Thoracic aorta (tissue), 2 donors: ENCODE results near the gene ACAA2. TPM values are rescaled to one million over a fixed set of nuclear protein-coding genes. Genes with fewer than 3 reads are reported as not detected.

Source experiments
- ATAC-seq: fragments of 150-250 bp; one replicate; pipeline ENCODE4 v1.8.0; 2017; ENCODE audit warnings: low read depth; ENCODE audit not compliant: insufficient number of reproducible peaks, low FRiP score
- DNase-seq: peaks from one replicate; pipeline ENCODE4 v3.0.0-alpha.2; 2020; ENCODE audit warnings: low spot score
- H3K27ac ChIP-seq, 2 donors: fragments of 200-600 bp; sonication (generic); 1 replicate in 1 of 2; 2 replicates in 1 of 2; pipeline ENCODE4 v1.5.1; 2016; ENCODE audit warnings: mild to moderate bottlenecking in 2 of 2, moderate library complexity in 2 of 2
- H3K27me3 ChIP-seq: fragments of 200-600 bp; sonication (generic); replicated peaks from 2 replicates; pipeline ENCODE4 v1.6.0; 2016; ENCODE audit warnings: mild to moderate bottlenecking; ENCODE audit not compliant: insufficient read depth
- H3K36me3 ChIP-seq: fragments of 200-600 bp; sonication (generic); one replicate; pipeline ENCODE4 v1.5.1; 2016
- H3K4me1 ChIP-seq, 2 donors: fragments of 200-600 bp; sonication (generic); 1 replicate in 1 of 2; 2 replicates in 1 of 2; pipeline versions ENCODE4 v1.5.1 to v1.6.0; 2016; ENCODE audit warnings: low read depth in 2 of 2, mild to moderate bottlenecking in 1 of 2; ENCODE audit not compliant: control insufficient read depth in 1 of 2
- H3K4me3 ChIP-seq: fragments of 200-600 bp; sonication (generic); 2 replicates; pipeline ENCODE4 v1.5.1; 2016; ENCODE audit warnings: mild to moderate bottlenecking
- H3K9me3 ChIP-seq: fragments of 200-600 bp; sonication (generic); 2 replicates; pipeline ENCODE4 v1.5.1; 2016
- CTCF ChIP-seq: fragments of 200-600 bp; sonication (generic); IDR thresholded peaks from one replicate; pipeline ENCODE4 v1.5.1; 2019; ENCODE audit warnings: antibody characterized with exemption
- total RNA-seq, 2 donors: library from RNA; depleted of rRNA; stranded (reverse); fragments of >200 nt; gene quantifications; one replicate each; pipeline versions ENCODE4 v1.1.0 to v1.2.3, GENCODE V29; 2016

Gene ACAA2
- total RNA-seq, 2 donors from 2014 or later = 20.3 to 26.5 TPM

GRCh38 chr18:49845629-49846360 lies 32.5 kb upstream of the ACAA2 start:
- Histone ChIP-seq H3K4me3 (no peak overlapping the region), H3K27ac (no peak overlapping the region), H3K36me3 (no peaks in the 10 kb centered on the region), H3K9me3 (no peaks in the 10 kb centered on the region), H3K27me3 (no peaks in the 10 kb centered on the region), H3K4me1 (no peaks in the 10 kb centered on the region)
- TF ChIP-seq CTCF = no peak
- ATAC-seq (no peak), DNase-seq (no peak)

- DNase-seq (no peak), ATAC-seq (no peak)
- Histone ChIP-seq H3K9me3 (no peaks in the 10 kb centered on the region), H3K27me3 (no peaks in the 10 kb centered on the region), H3K36me3 (peaks cover 7% of the 10 kb centered on the region), H3K4me3 (no peak overlapping the region), H3K4me1 (no peaks in the 10 kb centered on the region), H3K27ac (no peak overlapping the region)
- TF ChIP-seq CTCF = no peak
Measured at GRCh38 chr18:49844903-49845302, 31.6 kb upstream of the ACAA2 start.

- Histone ChIP-seq H3K4me1 (no peaks in the 10 kb centered on the region), H3K4me3 (no peak overlapping the region), H3K27ac (no peak overlapping the region), H3K9me3 (no peaks in the 10 kb centered on the region), H3K36me3 (peaks cover 7% of the 10 kb centered on the region), H3K27me3 (no peaks in the 10 kb centered on the region)
- ATAC-seq = no peak
- TF ChIP-seq CTCF = no peak
- DNase-seq = no peak
Measured at GRCh38 chr18:49843778-49844625, 30.7 kb upstream of the ACAA2 start.

GRCh38 chr18:49843131-49843530 lies 29.8 kb upstream of the ACAA2 start:
- Histone ChIP-seq H3K9me3 (no peaks in the 10 kb centered on the region), H3K27ac (no peak overlapping the region), H3K4me3 (no peak overlapping the region), H3K27me3 (no peaks in the 10 kb centered on the region), H3K36me3 (peaks cover 7% of the 10 kb centered on the region), H3K4me1 (no peaks in the 10 kb centered on the region)
- ATAC-seq = no peak
- DNase-seq = no peak
- TF ChIP-seq CTCF = no peak

GRCh38 chr18:49842656-49843055 lies 29.3 kb upstream of the ACAA2 start:
- H3K36me3 ChIP-seq = peaks cover 7% of the 10 kb centered on the region
- H3K9me3 ChIP-seq = no peaks in the 10 kb centered on the region
- ATAC-seq = no peak
- H3K4me1 ChIP-seq = no peaks in the 10 kb centered on the region
- DNase-seq = no peak
- no peak for TF ChIP-seq CTCF
- H3K27ac ChIP-seq = no peak overlapping the region
- no peaks in the 10 kb centered on the region for H3K27me3 ChIP-seq
- no peak overlapping the region for H3K4me3 ChIP-seq
